GM12875 (cell line): ENCODE results near the gene VIL1.

Source experiments
- H3K4me3 ChIP-seq: one replicate; pipeline ENCODE4 v1.5.1; 2011; ENCODE audit warnings: low read depth, low read length, control low read depth
- TF ChIP-seq, protein P1 (sequence below): IDR thresholded peaks from 2 replicates; pipeline ENCODE4 v1.5.1; 2011; ENCODE audit warnings: low read depth, mild to moderate bottlenecking, control low read depth, inconsistent platforms, low read length, moderate library complexity, borderline replicate concordance; ENCODE audit not compliant: insufficient read depth

The VIL1 gene

GRCh38 chr2:218431878-218432277 is 13.0 kb downstream of the VIL1 start:
- H3K4me3 ChIP-seq: no peak overlapping the region
- TF ChIP-seq, protein P1, sequence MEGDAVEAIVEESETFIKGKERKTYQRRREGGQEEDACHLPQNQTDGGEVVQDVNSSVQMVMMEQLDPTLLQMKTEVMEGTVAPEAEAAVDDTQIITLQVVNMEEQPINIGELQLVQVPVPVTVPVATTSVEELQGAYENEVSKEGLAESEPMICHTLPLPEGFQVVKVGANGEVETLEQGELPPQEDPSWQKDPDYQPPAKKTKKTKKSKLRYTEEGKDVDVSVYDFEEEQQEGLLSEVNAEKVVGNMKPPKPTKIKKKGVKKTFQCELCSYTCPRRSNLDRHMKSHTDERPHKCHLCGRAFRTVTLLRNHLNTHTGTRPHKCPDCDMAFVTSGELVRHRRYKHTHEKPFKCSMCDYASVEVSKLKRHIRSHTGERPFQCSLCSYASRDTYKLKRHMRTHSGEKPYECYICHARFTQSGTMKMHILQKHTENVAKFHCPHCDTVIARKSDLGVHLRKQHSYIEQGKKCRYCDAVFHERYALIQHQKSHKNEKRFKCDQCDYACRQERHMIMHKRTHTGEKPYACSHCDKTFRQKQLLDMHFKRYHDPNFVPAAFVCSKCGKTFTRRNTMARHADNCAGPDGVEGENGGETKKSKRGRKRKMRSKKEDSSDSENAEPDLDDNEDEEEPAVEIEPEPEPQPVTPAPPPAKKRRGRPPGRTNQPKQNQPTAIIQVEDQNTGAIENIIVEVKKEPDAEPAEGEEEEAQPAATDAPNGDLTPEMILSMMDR: no peak

DNA sequence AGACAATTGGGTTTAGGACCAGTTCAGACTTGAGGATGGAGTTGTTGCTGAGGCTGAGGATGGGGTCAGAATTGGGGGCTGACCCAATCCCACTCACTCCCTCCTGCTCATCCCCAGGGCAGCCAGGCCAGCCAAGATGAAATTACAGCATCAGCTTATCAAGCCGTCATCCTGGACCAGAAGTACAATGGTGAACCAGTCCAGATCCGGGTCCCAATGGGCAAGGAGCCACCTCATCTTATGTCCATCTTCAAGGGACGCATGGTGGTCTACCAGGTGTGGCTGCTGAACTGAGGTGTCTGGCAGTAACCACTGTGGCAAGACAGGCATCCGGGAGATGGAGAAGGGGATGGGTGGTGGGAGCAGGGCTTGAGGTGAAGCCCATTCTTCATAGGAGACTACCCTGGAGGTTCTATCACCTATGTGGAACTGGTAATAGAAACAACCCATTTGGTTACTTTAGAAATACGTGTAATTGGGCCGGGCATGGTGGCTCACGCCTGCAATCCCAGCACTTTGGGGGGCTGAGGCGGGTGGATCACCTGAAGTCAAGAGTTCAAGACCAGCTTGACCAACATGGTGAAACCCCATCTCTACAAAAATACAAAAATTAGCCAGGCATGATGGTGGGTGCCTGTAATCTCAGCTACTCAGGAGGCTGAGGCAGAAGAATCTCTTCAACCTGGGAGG is 13.9 kb downstream of the VIL1 start:
- no peak overlapping the region for H3K4me3 ChIP-seq
- TF ChIP-seq, protein P1: no peak

- TF ChIP-seq, protein P1: no peak
Measured at GRCh38 chr2:218434456-218434855, 15.5 kb downstream of the VIL1 start.

DNA sequence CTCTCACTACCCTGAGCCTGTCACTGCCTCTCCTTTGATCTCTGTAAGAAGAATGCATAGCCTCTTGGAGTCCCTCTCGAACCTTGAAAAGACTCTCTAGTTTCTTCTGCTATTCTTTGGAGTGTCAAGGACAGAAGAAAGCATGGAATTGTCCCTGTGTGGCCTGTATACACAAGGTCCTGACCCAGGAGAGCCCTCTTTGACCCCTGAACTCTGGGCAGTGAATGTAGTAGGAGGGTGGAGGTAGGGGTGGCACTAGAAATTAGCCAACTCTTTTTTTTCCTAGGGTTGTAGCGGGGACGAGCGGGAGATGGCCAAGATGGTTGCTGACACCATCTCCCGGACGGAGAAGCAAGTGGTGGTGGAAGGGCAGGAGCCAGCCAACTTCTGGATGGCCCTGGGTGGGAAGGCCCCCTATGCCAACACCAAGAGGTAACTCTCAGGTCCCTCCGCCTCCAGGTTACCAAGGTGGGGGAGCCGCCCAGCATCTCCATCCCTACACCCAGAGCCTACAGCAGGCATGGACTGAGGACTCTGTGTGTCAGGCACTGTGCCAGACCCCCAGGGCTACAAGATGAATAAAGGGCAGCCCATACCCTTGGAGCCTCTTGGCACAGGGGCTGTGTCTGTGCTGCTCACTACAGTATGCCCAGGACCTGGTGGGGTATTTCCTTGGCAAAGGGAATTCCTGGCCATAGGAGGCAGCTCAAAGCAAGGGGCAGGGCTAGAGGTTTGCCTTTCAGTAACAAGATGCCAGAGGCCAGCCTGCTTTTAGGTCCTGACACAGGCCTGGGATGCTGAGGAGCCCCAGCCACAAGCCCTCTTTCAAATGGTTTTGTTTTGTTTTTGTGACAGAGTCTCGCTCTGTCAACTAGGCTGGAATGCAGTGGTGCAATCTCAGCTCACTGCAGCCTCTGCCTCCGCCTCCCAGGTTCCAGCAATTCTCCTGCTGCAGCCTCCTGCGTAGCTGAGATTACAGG is 16.4 kb downstream of the VIL1 start:
- H3K4me3 ChIP-seq: no peak overlapping the region
- TF ChIP-seq, protein P1: no peak

More at GRCh38 chr2:218434456-218434855, 15.5 kb downstream of the VIL1 start:
- H3K4me3 ChIP-seq: no peak overlapping the region

- H3K4me3 ChIP-seq: no peak overlapping the region
- TF ChIP-seq, protein P1: no peak
Measured at GRCh38 chr2:218436992-218437391, 18.1 kb downstream of the VIL1 start.

- H3K4me3 ChIP-seq: no peak overlapping the region
- TF ChIP-seq, protein P1: no peak
Measured at GRCh38 chr2:218437969-218438368, 19.0 kb downstream of the VIL1 start.
